GM06990 (cell line): ENCODE results near the gene TRIM71.

Experiments
- DNase-seq: peaks from one replicate; pipeline ENCODE4 v3.0.0-alpha.2; 2011; ENCODE audit not compliant: insufficient read length; ENCODE audit errors: extremely low read depth
- H3K27me3 ChIP-seq: replicated peaks from 2 replicates; pipeline ENCODE4 v1.6.0; 2011; ENCODE audit warnings: low read length; ENCODE audit not compliant: control insufficient read depth, insufficient read depth
- H3K36me3 ChIP-seq: 2 replicates; pipeline ENCODE4 v1.5.1; 2011; ENCODE audit warnings: low read length; ENCODE audit not compliant: control insufficient read depth, insufficient read depth
- H3K4me3 ChIP-seq: replicated peaks from 2 replicates; pipeline ENCODE4 v1.5.1; 2011; ENCODE audit warnings: low read depth, mild to moderate bottlenecking, control low read depth, low read length
- TF ChIP-seq, protein P1 (sequence below): IDR thresholded peaks from 2 replicates; pipeline ENCODE4 v1.5.1; 2011; ENCODE audit warnings: low read length, control low read depth, mild to moderate bottlenecking, inconsistent platforms; ENCODE audit not compliant: insufficient read depth, poor library complexity, severe bottlenecking

TRIM71 gene

DNA sequence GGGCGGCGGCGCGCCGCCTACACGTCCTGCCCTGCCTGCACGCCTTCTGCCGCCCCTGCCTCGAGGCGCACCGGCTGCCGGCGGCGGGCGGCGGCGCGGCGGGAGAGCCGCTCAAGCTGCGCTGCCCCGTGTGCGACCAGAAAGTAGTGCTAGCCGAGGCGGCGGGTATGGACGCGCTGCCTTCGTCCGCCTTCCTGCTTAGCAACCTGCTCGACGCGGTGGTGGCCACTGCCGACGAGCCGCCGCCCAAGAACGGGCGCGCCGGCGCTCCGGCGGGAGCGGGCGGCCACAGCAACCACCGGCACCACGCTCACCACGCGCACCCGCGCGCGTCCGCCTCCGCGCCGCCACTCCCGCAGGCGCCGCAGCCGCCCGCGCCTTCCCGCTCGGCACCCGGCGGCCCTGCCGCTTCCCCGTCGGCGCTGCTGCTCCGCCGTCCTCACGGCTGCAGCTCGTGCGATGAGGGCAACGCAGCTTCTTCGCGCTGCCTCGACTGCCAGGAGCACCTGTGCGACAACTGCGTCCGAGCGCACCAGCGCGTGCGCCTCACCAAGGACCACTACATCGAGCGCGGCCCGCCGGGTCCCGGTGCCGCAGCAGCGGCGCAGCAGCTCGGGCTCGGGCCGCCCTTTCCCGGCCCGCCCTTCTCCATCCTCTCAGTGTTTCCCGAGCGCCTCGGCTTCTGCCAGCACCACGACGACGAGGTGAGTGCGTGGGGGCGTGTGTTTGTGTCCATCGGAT is 602 bp downstream of the TRIM71 start:
- Histone ChIP-seq H3K27me3 (peaks cover 4% of the 10 kb centered on the region), H3K36me3 (no peaks in the 10 kb centered on the region), H3K4me3 (no peak overlapping the region)
- DNase-seq: peak; percentile 23
- TF ChIP-seq, protein P1, sequence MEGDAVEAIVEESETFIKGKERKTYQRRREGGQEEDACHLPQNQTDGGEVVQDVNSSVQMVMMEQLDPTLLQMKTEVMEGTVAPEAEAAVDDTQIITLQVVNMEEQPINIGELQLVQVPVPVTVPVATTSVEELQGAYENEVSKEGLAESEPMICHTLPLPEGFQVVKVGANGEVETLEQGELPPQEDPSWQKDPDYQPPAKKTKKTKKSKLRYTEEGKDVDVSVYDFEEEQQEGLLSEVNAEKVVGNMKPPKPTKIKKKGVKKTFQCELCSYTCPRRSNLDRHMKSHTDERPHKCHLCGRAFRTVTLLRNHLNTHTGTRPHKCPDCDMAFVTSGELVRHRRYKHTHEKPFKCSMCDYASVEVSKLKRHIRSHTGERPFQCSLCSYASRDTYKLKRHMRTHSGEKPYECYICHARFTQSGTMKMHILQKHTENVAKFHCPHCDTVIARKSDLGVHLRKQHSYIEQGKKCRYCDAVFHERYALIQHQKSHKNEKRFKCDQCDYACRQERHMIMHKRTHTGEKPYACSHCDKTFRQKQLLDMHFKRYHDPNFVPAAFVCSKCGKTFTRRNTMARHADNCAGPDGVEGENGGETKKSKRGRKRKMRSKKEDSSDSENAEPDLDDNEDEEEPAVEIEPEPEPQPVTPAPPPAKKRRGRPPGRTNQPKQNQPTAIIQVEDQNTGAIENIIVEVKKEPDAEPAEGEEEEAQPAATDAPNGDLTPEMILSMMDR: no peak

DNA sequence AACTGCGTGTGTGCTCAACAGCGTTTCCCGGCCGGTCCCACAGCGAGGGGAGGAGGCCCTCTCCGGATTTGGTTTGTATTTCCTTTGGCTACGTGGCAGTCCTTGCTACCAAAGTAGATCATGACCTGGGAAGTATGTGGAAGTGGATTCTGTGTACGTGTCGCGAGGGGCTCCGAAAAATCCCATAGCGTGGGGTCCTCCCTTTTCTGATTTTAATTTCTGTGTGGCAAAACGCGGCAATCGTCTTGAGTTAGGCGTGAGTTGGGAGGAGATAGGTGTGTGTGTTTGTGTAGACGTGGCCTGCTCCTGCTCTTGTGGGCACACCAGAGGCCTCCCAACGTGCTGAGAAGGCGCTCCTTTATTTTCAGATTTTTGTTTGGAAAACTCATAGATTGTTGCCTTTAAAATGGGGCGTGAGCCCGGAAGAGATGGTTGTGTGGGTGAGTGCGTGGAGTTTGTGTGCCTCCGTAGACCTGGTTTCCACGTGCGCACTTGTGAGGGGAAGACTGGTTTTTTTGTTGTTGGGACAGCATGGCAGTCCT is 1.2 kb downstream of the TRIM71 start:
- Histone ChIP-seq H3K4me3 (no peak overlapping the region), H3K36me3 (no peaks in the 10 kb centered on the region), H3K27me3 (peaks cover 4% of the 10 kb centered on the region)
- TF ChIP-seq, protein P1: no peak
- no peak for DNase-seq

DNA sequence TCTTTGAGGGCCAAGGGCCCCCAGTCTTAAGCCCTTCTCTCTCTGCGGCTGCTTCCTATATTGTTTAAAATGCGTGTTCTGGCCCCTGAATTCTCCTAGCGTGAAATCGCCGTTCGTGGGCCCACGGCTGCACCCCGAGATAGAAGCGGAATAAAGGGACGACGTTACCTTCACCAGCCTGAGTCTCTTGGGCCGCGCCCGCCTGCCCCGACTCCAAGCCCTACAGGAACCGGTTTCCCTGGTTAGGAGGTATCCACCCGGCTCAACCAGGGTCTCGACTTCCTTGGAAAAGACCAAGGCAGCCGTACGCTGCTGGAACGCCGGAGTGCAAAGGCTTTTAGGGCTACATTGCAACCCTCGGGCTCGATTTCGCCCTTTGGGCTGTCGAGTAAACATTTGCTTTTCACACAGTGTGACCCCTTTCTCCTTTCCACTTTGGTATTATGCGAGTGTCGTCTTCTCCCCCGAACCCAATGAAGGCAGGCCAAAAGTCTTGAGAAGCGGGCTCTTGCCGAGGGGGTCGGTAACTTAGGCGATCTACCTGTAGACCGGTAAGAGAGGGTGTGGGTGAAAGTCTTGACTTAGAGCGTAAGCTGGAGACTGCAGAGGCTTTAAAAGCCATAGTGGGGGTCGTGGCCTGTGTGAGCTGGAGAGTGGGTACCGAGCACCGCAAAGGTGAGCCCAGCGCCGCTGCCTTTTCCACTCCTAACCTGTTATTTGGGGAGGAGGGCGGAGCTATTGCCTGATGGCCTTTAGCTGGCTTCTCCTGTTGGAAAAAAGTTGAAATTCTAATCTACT is 2.0 kb downstream of the TRIM71 start:
- Histone ChIP-seq H3K4me3 (no peak overlapping the region), H3K36me3 (no peaks in the 10 kb centered on the region)
- DNase-seq: no peak

DNA sequence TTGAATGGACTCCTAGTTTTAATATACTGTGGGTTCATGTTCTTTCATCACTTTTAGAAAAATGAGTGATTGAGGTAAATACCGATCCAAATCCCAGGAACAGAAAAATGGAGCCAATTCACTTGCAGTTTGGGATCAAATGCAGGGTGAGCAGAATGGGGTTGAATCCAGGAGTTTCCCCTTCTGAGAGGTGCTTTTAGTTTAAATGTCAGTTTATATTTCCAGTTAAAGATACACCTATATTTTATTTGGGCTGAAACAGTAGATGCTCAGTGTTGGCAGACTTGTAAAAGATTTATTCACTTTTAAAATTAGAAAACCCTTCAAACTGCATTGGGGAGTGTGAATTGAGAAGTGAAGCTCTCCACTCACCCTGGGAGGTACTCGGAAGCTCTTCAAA is 2.6 kb downstream of the TRIM71 start:
- Histone ChIP-seq H3K4me3 (no peak overlapping the region), H3K27me3 (peaks cover 4% of the 10 kb centered on the region), H3K36me3 (no peaks in the 10 kb centered on the region)
- no peak for DNase-seq
- TF ChIP-seq, protein P1: no peak

More for the DNA sequence above, 2.0 kb downstream of the TRIM71 start:
- peaks cover 4% of the 10 kb centered on the region for H3K27me3 ChIP-seq
- TF ChIP-seq, protein P1: no peak

DNA sequence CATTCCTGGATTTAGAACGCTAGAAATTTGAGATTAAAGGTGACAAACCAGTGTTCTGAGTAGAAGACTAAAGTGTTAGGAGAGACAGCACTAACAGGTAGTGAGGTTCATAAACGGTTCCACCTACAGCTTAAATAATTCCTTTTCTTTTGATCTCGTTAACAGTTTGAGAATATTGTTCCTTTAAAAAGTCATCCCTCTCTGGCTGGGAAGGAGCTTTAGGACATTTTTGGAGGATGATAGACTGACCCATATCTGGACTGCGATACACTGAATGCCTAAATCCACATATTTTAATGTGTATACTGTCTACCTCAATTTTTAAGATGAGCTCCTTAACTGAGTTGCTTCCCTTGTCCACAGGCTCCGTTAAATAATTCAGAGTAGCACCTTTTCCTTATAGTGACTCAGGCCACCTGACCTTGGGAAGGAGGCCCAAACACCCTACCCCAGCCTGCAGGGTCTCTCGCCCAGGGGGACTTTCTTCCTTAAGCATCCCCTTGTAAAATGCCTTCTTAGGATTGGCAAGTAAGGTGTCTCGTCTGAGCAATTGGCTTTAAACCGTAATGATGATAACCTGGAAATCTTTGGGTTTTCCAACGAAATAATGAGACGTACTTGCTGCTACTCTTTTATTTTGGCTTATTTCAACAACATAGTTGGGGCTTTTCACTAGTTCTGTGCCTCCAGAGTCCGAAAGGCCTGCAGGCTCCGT is 3.3 kb downstream of the TRIM71 start:
- TF ChIP-seq, protein P1: no peak

More for the DNA sequence above, 3.3 kb downstream of the TRIM71 start:
- H3K36me3 ChIP-seq: no peaks in the 10 kb centered on the region
- no peak overlapping the region for H3K4me3 ChIP-seq
- peaks cover 4% of the 10 kb centered on the region for H3K27me3 ChIP-seq
- no peak for DNase-seq
